A549 (cell line): Measurements from ENCODE around the gene TYMS. TPM values are rescaled to one million over a fixed set of nuclear protein-coding genes. Genes with fewer than 3 reads are reported as not detected.

Experiments used
- ATAC-seq, 2 experiments: fragments of 200-7000 bp in 1 of 2; fragments of >200 bp in 1 of 2; cut with Nextera tagmentation in 1 of 2; cut with Tn5 transposase in 1 of 2; 3 replicates each; pipeline versions ENCODE4 v1.8.0 to v1.9.1; 2018 to 2020; ENCODE audit warnings: mild to moderate bottlenecking in 1 of 2, moderate library complexity in 1 of 2
- CTCF ChIA-PET: fragments of 300-600 bp; sonication (Branson Sonifier 250); formaldehyde crosslinking; extraction: SDS; loops from one replicate; lab custom pipeline; 2021; ENCODE audit warnings: antibody characterized with exemption, inconsistent platforms; lab: Yijun Ruan, JAX
- POLR2A ChIA-PET: fragments of 350-600 bp; formaldehyde crosslinking; extraction: SDS; loops from one replicate; lab custom pipeline; 2021; ENCODE audit warnings: antibody characterized with exemption, inconsistent platforms; lab: Yijun Ruan, JAX
- DNase-seq, 2 experiments: peaks; one replicate each; pipeline versions ENCODE4 v3.0.0 to v3.0.0-alpha.2; 2011 to 2016; ENCODE audit warnings: low read depth in 1 of 2, low spot score in 1 of 2
- FAIRE-seq: peaks from 2 replicates; lab custom pipeline; 2011; peaks lifted over from hg19 to GRCh38; lab: Jason Lieb, UNC
- H3K27ac ChIP-seq, 2 experiments: fragments of >200 bp; sonication (Bioruptor Twin); formaldehyde crosslinking; 3 replicates each; pipeline ENCODE4 v1.5.1; 2016 to 2017
- H3K4me1 ChIP-seq: fragments of >200 bp; sonication (Bioruptor Twin); formaldehyde crosslinking; 3 replicates; pipeline ENCODE4 v1.6.1; 2016
- H3K4me2 ChIP-seq: fragments of >200 bp; sonication (Bioruptor Twin); formaldehyde crosslinking; 3 replicates; pipeline ENCODE4 v1.6.1; 2016
- H3K4me3 ChIP-seq: fragments of >200 bp; sonication (Bioruptor Twin); formaldehyde crosslinking; 3 replicates; pipeline ENCODE4 v1.5.1; 2016
- H3K9me3 ChIP-seq: fragments of >200 bp; sonication (Bioruptor Twin); formaldehyde crosslinking; 3 replicates; pipeline ENCODE4 v1.6.1; 2016
- BCL3 ChIP-seq: fragments of >200 bp; sonication (Bioruptor Twin); formaldehyde crosslinking; IDR thresholded peaks from 3 replicates; pipeline ENCODE4 v1.6.1; 2016
- BHLHE40 ChIP-seq: IDR thresholded peaks from 2 replicates; pipeline ENCODE4 v1.6.1; 2012; ENCODE audit warnings: low read depth, low read length, inconsistent platforms
- CBX2 ChIP-seq: fragments of 200-600 bp; sonication (generic); IDR thresholded peaks from 2 replicates; pipeline ENCODE4 v1.6.1; 2016; ENCODE audit warnings: low read depth, mild to moderate bottlenecking, borderline replicate concordance
- CBX8 ChIP-seq: fragments of 200-600 bp; sonication (generic); IDR thresholded peaks from 2 replicates; pipeline ENCODE4 v1.6.1; 2016
- CEBPB ChIP-seq, 2 experiments: fragments of >200 bp in 1 of 2; sonication (Bioruptor Twin) in 1 of 2; formaldehyde crosslinking in 1 of 2; IDR thresholded peaks; 2 replicates each; pipeline ENCODE4 v1.6.1; 2012 to 2016
- CHD4 ChIP-seq: fragments of 200-600 bp; sonication (generic); IDR thresholded peaks from 2 replicates; pipeline ENCODE4 v1.6.1; 2016; ENCODE audit warnings: antibody characterized with exemption, mild to moderate bottlenecking, borderline replicate concordance
- E2F6 ChIP-seq: IDR thresholded peaks from 2 replicates; pipeline ENCODE4 v1.6.1; 2012; ENCODE audit warnings: low read depth, borderline replicate concordance
- FOSB ChIP-seq: fragments of 250-450 bp; sonication (Bioruptor Pico); IDR thresholded peaks from 2 replicates; pipeline ENCODE4 v1.5.0; 2020; ENCODE audit warnings: mild to moderate bottlenecking, moderate library complexity
- HMGXB4 ChIP-seq: fragments of 250-450 bp; sonication (Bioruptor Pico); IDR thresholded peaks from 2 replicates; pipeline ENCODE4 v1.5.0; 2021; ENCODE audit warnings: mild to moderate bottlenecking, moderate library complexity, borderline replicate concordance
- HOXA7 ChIP-seq: fragments of 250-450 bp; sonication (Bioruptor Pico); IDR thresholded peaks from 2 replicates; pipeline ENCODE4 v1.5.0; 2020; ENCODE audit warnings: mild to moderate bottlenecking, moderate library complexity
- HOXB13 ChIP-seq: fragments of 250-450 bp; sonication (Bioruptor Pico); IDR thresholded peaks from 2 replicates; pipeline ENCODE4 v1.5.0; 2020; ENCODE audit warnings: low read depth, mild to moderate bottlenecking, moderate library complexity
- HOXB5 ChIP-seq: fragments of 250-450 bp; sonication (Bioruptor Pico); IDR thresholded peaks from 2 replicates; pipeline ENCODE4 v1.5.0; 2020; ENCODE audit warnings: mild to moderate bottlenecking, moderate library complexity
- JUNB ChIP-seq: fragments of >200 bp; sonication (Bioruptor Twin); formaldehyde crosslinking; IDR thresholded peaks from 2 replicates; pipeline ENCODE4 v1.6.1; 2016
- KDM1A ChIP-seq: fragments of 200-600 bp; sonication (generic); IDR thresholded peaks from 2 replicates; pipeline ENCODE4 v1.6.1; 2016; ENCODE audit warnings: low read depth, mild to moderate bottlenecking
- MAZ ChIP-seq: fragments of 150-350 bp; IDR thresholded peaks from 2 replicates; pipeline ENCODE4 v1.6.1; 2014; ENCODE audit warnings: antibody characterized with exemption, low read depth, low read length, borderline replicate concordance
- NFE2L2 ChIP-seq: fragments of 150-350 bp; conservative IDR thresholded peaks from 2 replicates; pipeline ENCODE4 v1.6.1; 2014; ENCODE audit warnings: low read length
- PHF8 ChIP-seq: fragments of 200-600 bp; sonication (generic); IDR thresholded peaks from 2 replicates; pipeline ENCODE4 v1.6.1; 2016; ENCODE audit warnings: low read depth, mild to moderate bottlenecking, antibody characterized with exemption, moderate library complexity, borderline replicate concordance
- POLR2A ChIP-seq: IDR thresholded peaks from 2 replicates; pipeline ENCODE4 v1.6.1; 2012; ENCODE audit warnings: mild to moderate bottlenecking, low read length
- RAD21 ChIP-seq, 2 experiments: fragments of >200 bp in 1 of 2; sonication (Bioruptor Twin) in 1 of 2; formaldehyde crosslinking in 1 of 2; IDR thresholded peaks in 1 of 2; conservative IDR thresholded peaks in 1 of 2; 2 replicates in 1 of 2; 3 replicates in 1 of 2; pipeline ENCODE4 v1.6.1; 2012 to 2018; ENCODE audit warnings: inconsistent platforms in 1 of 2
- RARB ChIP-seq: fragments of 250-450 bp; sonication (Bioruptor Pico); IDR thresholded peaks from 2 replicates; pipeline ENCODE4 v1.8.0; 2021; ENCODE audit warnings: mild to moderate bottlenecking, moderate library complexity
- REST ChIP-seq: fragments of 200-600 bp; sonication (generic); IDR thresholded peaks from 2 replicates; pipeline ENCODE4 v1.6.1; 2016; ENCODE audit warnings: antibody characterized with exemption, mild to moderate bottlenecking, moderate library complexity
- USF2 ChIP-seq: fragments of 450-650 bp; IDR thresholded peaks from 2 replicates; pipeline ENCODE4 v1.6.1; 2014; ENCODE audit warnings: antibody characterized with exemption
- ZFP36 ChIP-seq: fragments of 450-650 bp; IDR thresholded peaks from 2 replicates; pipeline ENCODE4 v1.6.1; 2014; ENCODE audit warnings: borderline replicate concordance; ENCODE audit not compliant: partially characterized antibody
- WGBS: methylation state at CpG from one replicate; pipeline ENCODE4 v1.1.6; 2017; ENCODE audit errors: missing lambda C conversion rate; 5-methylcytosine and 5-hydroxymethylcytosine counted together
- polyA plus RNA-seq, 4 experiments: library from polyadenylated mRNA; depleted of rRNA in 3 of 4; stranded (reverse); fragments of >200 nt; fragmentation: RNase III in 1 of 4; extraction: RNeasy Plus Mini Kit Qiagen cat#74134 plus additional on column Dnase treatment in 1 of 4; gene quantifications; 2 replicates in 3 of 4; 3 replicates in 1 of 4; pipeline ENCODE4 v1.2.3, GENCODE V29; 2011 to 2017

The TYMS gene
- polyA plus RNA-seq, 2 of the 4 experiments (the other 2 are of a cell fraction), result 118 to 173 TPM

GRCh38 chr18:668260-668659 is 10.8 kb downstream of the TYMS start:
- FAIRE-seq (no peak), ATAC-seq (no peak; a peak in 1 of 6 replicates), DNase-seq (no peak)
- no peak overlapping the region for H3K4me2 ChIP-seq
- TF ChIP-seq REST, result no peak
- no peak for TF ChIP-seq PHF8
- TF ChIP-seq RAD21 (conservative IDR thresholded peaks at IDR 0.05 in 1 of 2, IDR thresholded peaks at IDR 0.05 in 1 of 2), result no peak
- TF ChIP-seq JUNB, result no peak
- TF ChIP-seq CEBPB (IDR thresholded peaks at IDR 0.05), result no peak
- TF ChIP-seq HOXB13 (CRISPR knock-in tag), result no peak
- TF ChIP-seq ZFP36, result no peak
- TF ChIP-seq HMGXB4 (CRISPR knock-in tag), result no peak
- no peak for TF ChIP-seq CBX8
- TF ChIP-seq NFE2L2, result no peak
- TF ChIP-seq CHD4, result no peak
- no peak for TF ChIP-seq BCL3
- TF ChIP-seq HOXA7, result no peak
- no peak for TF ChIP-seq RARB (CRISPR knock-in tag)
- no peak for TF ChIP-seq MAZ
- TF ChIP-seq BHLHE40, result no peak
- H3K4me1 ChIP-seq, result 0 out of 3 replicates have a peak, but pooled peaks cover 3% of the 10 kb centered on the region
- H3K9me3 ChIP-seq, result no peaks in the 10 kb centered on the region
- CTCF ChIA-PET, result no interaction called here
- H3K4me3 ChIP-seq, result no peak overlapping the region
- H3K27ac ChIP-seq, result no peak overlapping the region
- POLR2A ChIA-PET, result interaction anchor here (1.0 kb wide), 1 partner anchor 10 kb away, joined by 3 read pairs; no protein-coding TSS in a partner anchor
- 23% methylated on average over 1 of the region's 1 CpG for WGBS

- Histone ChIP-seq H3K9me3 (no peaks in the 10 kb centered on the region), H3K4me1 (0 out of 3 replicates have a peak, but pooled peaks cover 3% of the 10 kb centered on the region), H3K4me2 (no peak overlapping the region), H3K27ac (no peak overlapping the region), H3K4me3 (no peak overlapping the region)
- FAIRE-seq, result no peak
- 94% methylated on average over 7 of the region's 8 CpGs for WGBS
- POLR2A ChIA-PET, result no interaction called here
- CTCF ChIA-PET, result no interaction called here
- ATAC-seq, result no peak; a peak in 1 of 6 replicates
- DNase-seq, result no peak
- no peak for TF ChIP-seq KDM1A
- no peak for TF ChIP-seq E2F6
- TF ChIP-seq HOXB5 (CRISPR knock-in tag), result no peak
- TF ChIP-seq FOSB (CRISPR knock-in tag), result no peak
- TF ChIP-seq CHD4, result no peak
- no peak for TF ChIP-seq CBX2
- no peak for TF ChIP-seq USF2
- no peak for TF ChIP-seq POLR2A
Observed at GRCh38 chr18:669077-669476, 11.6 kb downstream of the TYMS start.
